Activated CD8-positive, alpha-beta T cell treated with anti-CD3 and anti-CD28 coated beads for 36 hours (primary cell): ENCODE results near the gene RNH1. TPM values are rescaled to one million over a fixed set of nuclear protein-coding genes. Genes with fewer than 3 reads are reported as not detected.

Source experiments
- ATAC-seq: fragments of 200-7000 bp; cut with Tn5 transposase; one replicate; pipeline ENCODE4 v1.10.0; 2021; ENCODE audit warnings: mild to moderate bottlenecking, moderate library complexity
- CTCF ChIA-PET: fragments of 350-600 bp; sonication (Branson Sonifier 250); formaldehyde crosslinking; loops from one replicate; lab custom pipeline; 2021; ENCODE audit warnings: antibody characterized with exemption; lab: Charles Lee
- POLR2A ChIA-PET: fragments of 350-600 bp; sonication (Branson Sonifier 250); formaldehyde crosslinking; loops from one replicate; lab custom pipeline; 2021; ENCODE audit warnings: antibody characterized with exemption; lab: Charles Lee
- DNase-seq: peaks from one replicate; pipeline ENCODE4 v3.0.0-alpha.2; 2020
- H3K27ac Mint-ChIP-seq: one replicate; pipeline ENCODE4 v1.8.0; 2021; ENCODE audit warnings: mild to moderate bottlenecking, mixed read lengths
- H3K27me3 Mint-ChIP-seq: one replicate; pipeline ENCODE4 v1.8.0; 2021; ENCODE audit warnings: mixed read lengths
- H3K36me3 Mint-ChIP-seq: one replicate; pipeline ENCODE4 v1.8.0; 2021; ENCODE audit warnings: low read depth, mixed read lengths
- H3K4me1 Mint-ChIP-seq: one replicate; pipeline ENCODE4 v1.8.0; 2021; ENCODE audit warnings: low read depth, mixed read lengths
- H3K4me3 Mint-ChIP-seq: one replicate; pipeline ENCODE4 v1.8.0; 2021; ENCODE audit warnings: mild to moderate bottlenecking, moderate library complexity, mixed read lengths
- H3K9me3 Mint-ChIP-seq: one replicate; pipeline ENCODE4 v1.8.0; 2021; ENCODE audit warnings: mixed read lengths
- CTCF ChIP-seq: fragments of 200-600 bp; IDR thresholded peaks from one replicate; pipeline ENCODE4 v1.8.0; 2022; ENCODE audit warnings: antibody characterized with exemption, mild to moderate bottlenecking
- intact Hi-C: fragments of 100-400 bp; cut with micrococcal nuclease; formaldehyde crosslinking; loops from one replicate; pipeline ENCODE4 v1.10.0; 2022
- total RNA-seq, 2 experiments: library from RNA; stranded (reverse); gene quantifications; one replicate each; pipeline ENCODE4 v1.2.3, GENCODE V29; 2021

The RNH1 gene
- total RNA-seq, 2 experiments from 2014 or later, result 105 to 110 TPM

GRCh38 chr11:454801-455565 is 52.1 kb downstream of the RNH1 start:
- ATAC-seq (no peak), DNase-seq (no peak)
- peaks cover 41% of the 10 kb centered on the region for H3K4me1 Mint-ChIP-seq
- H3K36me3 Mint-ChIP-seq, result peaks cover 29% of the 10 kb centered on the region
- CTCF ChIA-PET, result interaction anchor here (0.6 to 1.1 kb wide), 2 partner anchors 91 to 205 kb away, joined by 3 read pairs; no protein-coding TSS in a partner anchor
- H3K27ac Mint-ChIP-seq, result no peak overlapping the region
- no peak for TF ChIP-seq CTCF
- no peaks in the 10 kb centered on the region for H3K27me3 Mint-ChIP-seq
- no peaks in the 10 kb centered on the region for H3K9me3 Mint-ChIP-seq
- H3K4me3 Mint-ChIP-seq, result no peak overlapping the region
- POLR2A ChIA-PET, result no interaction called here
- intact Hi-C loops, result no loop called here

- intact Hi-C loops, result no loop called here
- H3K4me1 Mint-ChIP-seq, result peaks cover 46% of the 10 kb centered on the region
- H3K27me3 Mint-ChIP-seq, result no peaks in the 10 kb centered on the region
- H3K9me3 Mint-ChIP-seq, result no peaks in the 10 kb centered on the region
- DNase-seq (no peak), ATAC-seq (no peak)
- POLR2A ChIA-PET, result no interaction called here
- H3K27ac Mint-ChIP-seq, result no peak overlapping the region
- H3K4me3 Mint-ChIP-seq, result no peak overlapping the region
- CTCF ChIA-PET, result interaction anchor here (1.1 kb wide), 1 partner anchor 204 kb away, joined by 3 read pairs; no protein-coding TSS in a partner anchor
- H3K36me3 Mint-ChIP-seq, result peaks cover 29% of the 10 kb centered on the region
- TF ChIP-seq CTCF, result no peak
These were observed 53.0 kb downstream of the RNH1 start for GRCh38 chr11:454043-454442.

GRCh38 chr11:453564-453963 is 53.5 kb downstream of the RNH1 start:
- H3K4me1 Mint-ChIP-seq, result peaks cover 49% of the 10 kb centered on the region
- ATAC-seq, result no peak
- CTCF ChIA-PET, result interaction anchor here (0.8 kb wide), 1 partner anchor 65 kb away, joined by 3 read pairs; no protein-coding TSS in a partner anchor

GRCh38 chr11:452916-453527 is 54.0 kb downstream of the RNH1 start:
- Mint-ChIP-seq H3K27ac (no peak overlapping the region), H3K4me3 (no peak overlapping the region), H3K27me3 (no peaks in the 10 kb centered on the region), H3K4me1 (peaks cover 49% of the 10 kb centered on the region), H3K36me3 (peaks cover 29% of the 10 kb centered on the region), H3K9me3 (no peaks in the 10 kb centered on the region)
- CTCF ChIA-PET, result interaction anchor here (0.8 to 1.2 kb wide), 2 partner anchors 66 to 149 kb away, joined by 3 read pairs; no protein-coding TSS in a partner anchor
- intact Hi-C loops, result no loop called here
- no peak for TF ChIP-seq CTCF
- POLR2A ChIA-PET, result interaction anchor here (0.6 to 1.2 kb wide), 2 partner anchors 35 to 186 kb away, joined by 3 read pairs; no protein-coding TSS in a partner anchor
- no peak for ATAC-seq
- no peak for DNase-seq

More at GRCh38 chr11:453564-453963, 53.5 kb downstream of the RNH1 start:
- no peak for DNase-seq
- TF ChIP-seq CTCF, result no peak
- H3K27ac Mint-ChIP-seq, result no peak overlapping the region
- intact Hi-C loops, result no loop called here
- H3K27me3 Mint-ChIP-seq, result no peaks in the 10 kb centered on the region
- no peaks in the 10 kb centered on the region for H3K9me3 Mint-ChIP-seq
- POLR2A ChIA-PET, result interaction anchor here (0.6 kb wide), 1 partner anchor 187 kb away, joined by 3 read pairs; no protein-coding TSS in a partner anchor
- H3K4me3 Mint-ChIP-seq, result no peak overlapping the region
- peaks cover 29% of the 10 kb centered on the region for H3K36me3 Mint-ChIP-seq
